Peyer's patch (tissue), 4 donors: ENCODE measurements around the gene ZMAT5. TPM values are rescaled to one million over a fixed set of nuclear protein-coding genes. Genes with fewer than 3 reads are reported as not detected.

Experiments
- DNase-seq, 3 donors: peaks; one replicate each; pipeline ENCODE4 v3.0.0-alpha.2; 2017 to 2019
- H3K27ac ChIP-seq, 4 donors: fragments of 200-600 bp; sonication (generic); one replicate each; pipeline ENCODE4 v1.5.1; 2016 to 2019
- H3K27me3 ChIP-seq, 2 donors: fragments of 200-600 bp; sonication (generic); one replicate each; pipeline ENCODE4 v1.5.1; 2019
- H3K36me3 ChIP-seq, 3 donors: fragments of 200-600 bp; sonication (generic); one replicate each; pipeline ENCODE4 v1.5.1; 2016 to 2019
- H3K4me1 ChIP-seq, 4 donors: fragments of 200-600 bp; sonication (generic); one replicate each; pipeline ENCODE4 v1.5.1; 2016 to 2019
- H3K4me3 ChIP-seq, 4 donors: fragments of 200-600 bp; sonication (generic); 1 replicate in 3 of 4; 2 replicates in 1 of 4; pipeline ENCODE4 v1.5.1; 2016 to 2019; ENCODE audit warnings: mild to moderate bottlenecking in 1 of 4
- H3K9me3 ChIP-seq, 4 donors: fragments of 200-600 bp; sonication (generic); one replicate each; pipeline ENCODE4 v1.5.1; 2016 to 2019; ENCODE audit warnings: mild to moderate bottlenecking in 1 of 4
- POLR2A ChIP-seq, 2 donors: fragments of 450-650 bp; IDR thresholded peaks; one replicate each; pipeline ENCODE4 v1.5.1; 2017; ENCODE audit warnings: antibody characterized with exemption in 2 of 2, mild to moderate bottlenecking in 2 of 2, moderate library complexity in 2 of 2
- total RNA-seq, 4 donors: library from RNA; depleted of rRNA; stranded (reverse); fragments of >200 nt; gene quantifications; one replicate each; pipeline ENCODE4 v1.1.0, GENCODE V29; 2016
- TF ChIP-seq, protein P1 (sequence below), 6 experiments: fragments of 450-650 bp in 4 of 6; fragments of 200-600 bp in 2 of 6; sonication (generic) in 1 of 6; IDR thresholded peaks; one replicate each; pipeline ENCODE4 v1.5.1; 2017 to 2019; ENCODE audit warnings: antibody characterized with exemption in 6 of 6, mild to moderate bottlenecking in 3 of 6, moderate library complexity in 1 of 6

The ZMAT5 gene
- total RNA-seq, 4 donors from 2014 or later = 16.2 to 22.5 (median 17.9) TPM

- no peak for TF ChIP-seq POLR2A (IDR thresholded peaks at IDR 0.05)
- TF ChIP-seq, protein P1, sequence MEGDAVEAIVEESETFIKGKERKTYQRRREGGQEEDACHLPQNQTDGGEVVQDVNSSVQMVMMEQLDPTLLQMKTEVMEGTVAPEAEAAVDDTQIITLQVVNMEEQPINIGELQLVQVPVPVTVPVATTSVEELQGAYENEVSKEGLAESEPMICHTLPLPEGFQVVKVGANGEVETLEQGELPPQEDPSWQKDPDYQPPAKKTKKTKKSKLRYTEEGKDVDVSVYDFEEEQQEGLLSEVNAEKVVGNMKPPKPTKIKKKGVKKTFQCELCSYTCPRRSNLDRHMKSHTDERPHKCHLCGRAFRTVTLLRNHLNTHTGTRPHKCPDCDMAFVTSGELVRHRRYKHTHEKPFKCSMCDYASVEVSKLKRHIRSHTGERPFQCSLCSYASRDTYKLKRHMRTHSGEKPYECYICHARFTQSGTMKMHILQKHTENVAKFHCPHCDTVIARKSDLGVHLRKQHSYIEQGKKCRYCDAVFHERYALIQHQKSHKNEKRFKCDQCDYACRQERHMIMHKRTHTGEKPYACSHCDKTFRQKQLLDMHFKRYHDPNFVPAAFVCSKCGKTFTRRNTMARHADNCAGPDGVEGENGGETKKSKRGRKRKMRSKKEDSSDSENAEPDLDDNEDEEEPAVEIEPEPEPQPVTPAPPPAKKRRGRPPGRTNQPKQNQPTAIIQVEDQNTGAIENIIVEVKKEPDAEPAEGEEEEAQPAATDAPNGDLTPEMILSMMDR (IDR thresholded peaks at IDR 0.05) = no peak
- Histone ChIP-seq H3K27ac (no peak overlapping the region), H3K4me3 (no peak overlapping the region), H3K9me3 (no peaks in the 10 kb centered on the region), H3K27me3 (no peaks in the 10 kb centered on the region), H3K4me1 (peaks cover 0 to 1% (median 0%) of the 10 kb centered on the region in 4 donors), H3K36me3 (no peaks in the 10 kb centered on the region)
- DNase-seq = no peak
Observed at GRCh38 chr22:29710193-29710592, 56.6 kb downstream of the ZMAT5 start.

DNA sequence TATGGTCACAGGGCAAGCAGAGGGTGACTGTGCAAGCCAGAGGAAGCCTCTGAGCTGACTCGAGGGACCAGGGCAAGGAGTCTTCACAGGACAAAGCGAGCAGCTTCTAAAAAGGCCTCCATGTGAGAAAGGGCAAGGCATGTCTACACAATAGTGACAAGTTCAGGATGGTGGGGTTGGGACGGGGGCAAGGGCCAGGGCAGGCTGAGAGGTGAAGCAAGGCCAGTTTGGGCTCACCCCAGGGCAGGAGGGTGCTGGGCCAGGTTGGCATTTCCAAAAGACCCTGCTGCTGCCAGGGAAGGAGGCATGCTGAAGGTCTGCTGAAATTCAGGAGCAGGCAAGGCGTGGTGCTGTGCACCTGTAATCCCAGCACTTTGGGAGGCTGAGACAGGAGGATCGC is 59.3 kb downstream of the ZMAT5 start:
- DNase-seq = no peak
- TF ChIP-seq, protein P1 (IDR thresholded peaks at IDR 0.05) = no peak
- no peak for TF ChIP-seq POLR2A (IDR thresholded peaks at IDR 0.05)
- H3K9me3 ChIP-seq = no peaks in the 10 kb centered on the region

GRCh38 chr22:29707010-29707409 is 59.8 kb downstream of the ZMAT5 start:
- TF ChIP-seq POLR2A (IDR thresholded peaks at IDR 0.05) = no peak
- TF ChIP-seq, protein P1 (IDR thresholded peaks at IDR 0.05) = no peak
- DNase-seq = no peak
- Histone ChIP-seq H3K9me3 (no peaks in the 10 kb centered on the region), H3K27ac (no peak overlapping the region), H3K4me3 (no peak overlapping the region), H3K4me1 (peaks cover 0 to 28% (median 3%) of the 10 kb centered on the region in 4 donors), H3K27me3 (no peaks in the 10 kb centered on the region), H3K36me3 (no peaks in the 10 kb centered on the region)

More for the DNA sequence above, 59.3 kb downstream of the ZMAT5 start:
- Histone ChIP-seq H3K27ac (no peak overlapping the region), H3K4me1 (peaks cover 0 to 24% (median 3%) of the 10 kb centered on the region in 4 donors), H3K4me3 (no peak overlapping the region), H3K27me3 (no peaks in the 10 kb centered on the region), H3K36me3 (no peaks in the 10 kb centered on the region)

- Histone ChIP-seq H3K36me3 (no peaks in the 10 kb centered on the region), H3K27me3 (no peaks in the 10 kb centered on the region), H3K4me1 (peaks cover 0 to 33% (median 3%) of the 10 kb centered on the region in 4 donors), H3K27ac (no peak overlapping the region), H3K4me3 (no peak overlapping the region), H3K9me3 (no peaks in the 10 kb centered on the region)
- no peak for TF ChIP-seq POLR2A (IDR thresholded peaks at IDR 0.05)
- TF ChIP-seq, protein P1 (IDR thresholded peaks at IDR 0.05) = no peak
- no peak for DNase-seq
Observed at GRCh38 chr22:29706486-29706885, 60.3 kb downstream of the ZMAT5 start.

DNA sequence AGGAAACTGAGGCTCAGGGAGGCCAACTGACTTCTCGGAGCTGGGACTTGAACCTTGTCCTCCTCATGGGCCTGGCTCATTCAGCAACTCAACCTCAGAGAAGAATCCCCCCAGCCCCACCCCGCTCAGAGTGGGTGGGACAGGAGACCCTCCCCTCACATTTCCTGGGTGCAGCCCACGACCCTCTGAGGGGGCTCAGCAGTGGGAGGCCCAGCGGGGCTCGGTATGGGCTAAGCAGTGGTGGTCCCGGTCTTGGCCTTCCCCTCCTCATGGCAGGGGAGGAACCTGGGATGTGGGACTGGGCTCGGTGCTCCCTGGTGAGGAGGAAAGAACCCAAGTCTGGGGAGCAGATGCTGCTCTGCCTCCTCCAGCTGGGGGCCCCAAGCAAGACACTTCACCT is 61.2 kb downstream of the ZMAT5 start:
- H3K27ac ChIP-seq = no peak overlapping the region
- H3K9me3 ChIP-seq = no peaks in the 10 kb centered on the region
- H3K4me1 ChIP-seq = peaks cover 0 to 41% (median 3%) of the 10 kb centered on the region in 4 donors
- H3K27me3 ChIP-seq = no peaks in the 10 kb centered on the region
- no peaks in the 10 kb centered on the region for H3K36me3 ChIP-seq
- DNase-seq = no peak
- H3K4me3 ChIP-seq = no peak overlapping the region
- TF ChIP-seq, protein P1 (IDR thresholded peaks at IDR 0.05) = no peak
